Astrocyte (in vitro differentiated cells and primary cell): Measurements from ENCODE around the gene AVL9.

ENCODE experiments used
- EZH2 ChIP-seq: IDR thresholded peaks from 2 replicates; pipeline ENCODE4 v1.6.1; 2012; ENCODE audit warnings: mild to moderate bottlenecking, low read length, inconsistent platforms; ENCODE audit not compliant: insufficient read depth
- TF ChIP-seq, protein P1 (sequence below): IDR thresholded peaks from 2 replicates; pipeline ENCODE4 v1.5.1; 2011; ENCODE audit warnings: low read depth, mild to moderate bottlenecking, inconsistent platforms, low read length, moderate library complexity; ENCODE audit not compliant: insufficient read depth

DNA sequence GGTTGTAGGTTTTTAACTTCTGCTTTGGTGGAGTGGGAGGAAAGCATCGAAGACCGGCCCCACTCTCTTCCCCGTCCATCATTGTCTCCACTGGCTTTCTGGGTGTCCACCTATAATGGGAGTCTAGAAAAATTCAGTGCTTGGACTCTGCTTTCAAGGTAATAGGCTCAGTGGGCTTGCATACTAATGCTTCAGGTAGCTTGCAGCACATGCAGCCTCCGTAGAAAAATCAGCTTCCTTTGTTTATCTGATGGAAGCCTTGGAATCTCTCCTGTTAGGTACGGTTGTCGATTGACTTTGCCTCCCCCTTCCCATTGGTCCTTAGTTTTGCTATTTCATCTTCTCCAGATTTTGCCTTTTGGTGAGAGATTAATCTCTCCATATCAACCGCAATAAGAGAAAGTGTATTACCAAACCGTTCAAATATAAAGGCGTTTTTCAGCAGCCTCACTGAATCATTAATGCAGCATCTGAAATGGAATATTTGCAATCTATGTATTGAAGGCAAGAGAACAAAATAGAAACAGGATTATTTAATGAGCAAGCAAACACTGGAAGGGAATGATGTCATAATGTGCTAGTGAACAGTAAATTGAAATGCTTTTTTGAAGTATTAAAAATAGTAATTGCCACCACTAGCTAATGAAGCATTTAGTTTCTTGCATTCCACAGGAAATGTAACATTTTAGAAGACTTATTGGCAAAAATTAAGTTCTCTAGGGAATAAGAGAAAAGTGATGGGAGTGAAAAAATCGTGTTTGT lies 944 bp downstream of the AVL9 start:
- TF ChIP-seq, protein P1, sequence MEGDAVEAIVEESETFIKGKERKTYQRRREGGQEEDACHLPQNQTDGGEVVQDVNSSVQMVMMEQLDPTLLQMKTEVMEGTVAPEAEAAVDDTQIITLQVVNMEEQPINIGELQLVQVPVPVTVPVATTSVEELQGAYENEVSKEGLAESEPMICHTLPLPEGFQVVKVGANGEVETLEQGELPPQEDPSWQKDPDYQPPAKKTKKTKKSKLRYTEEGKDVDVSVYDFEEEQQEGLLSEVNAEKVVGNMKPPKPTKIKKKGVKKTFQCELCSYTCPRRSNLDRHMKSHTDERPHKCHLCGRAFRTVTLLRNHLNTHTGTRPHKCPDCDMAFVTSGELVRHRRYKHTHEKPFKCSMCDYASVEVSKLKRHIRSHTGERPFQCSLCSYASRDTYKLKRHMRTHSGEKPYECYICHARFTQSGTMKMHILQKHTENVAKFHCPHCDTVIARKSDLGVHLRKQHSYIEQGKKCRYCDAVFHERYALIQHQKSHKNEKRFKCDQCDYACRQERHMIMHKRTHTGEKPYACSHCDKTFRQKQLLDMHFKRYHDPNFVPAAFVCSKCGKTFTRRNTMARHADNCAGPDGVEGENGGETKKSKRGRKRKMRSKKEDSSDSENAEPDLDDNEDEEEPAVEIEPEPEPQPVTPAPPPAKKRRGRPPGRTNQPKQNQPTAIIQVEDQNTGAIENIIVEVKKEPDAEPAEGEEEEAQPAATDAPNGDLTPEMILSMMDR = no peak
- no peak for TF ChIP-seq EZH2
